MM.1S (cell line): ENCODE results near the gene C6orf141.

Experiments used
- DNase-seq: peaks from one replicate; pipeline ENCODE4 v3.0.0-alpha.2; 2015
- H2AFZ ChIP-seq: fragments of 300-600 bp; sonication (generic); 2 replicates; pipeline ENCODE4 v1.6.0; 2016; ENCODE audit warnings: antibody characterized with exemption, low read length
- H3F3A ChIP-seq: fragments of 300-600 bp; sonication (generic); 2 replicates; pipeline ENCODE4 v1.6.1; 2016; ENCODE audit warnings: mild to moderate bottlenecking, antibody characterized with exemption, low read length, moderate library complexity, mixed read lengths; ENCODE audit not compliant: insufficient read depth
- H3K27ac ChIP-seq: fragments of 300-600 bp; sonication (generic); 2 replicates; pipeline ENCODE4 v1.5.1; 2016; ENCODE audit warnings: mild to moderate bottlenecking, low read length
- H3K27me3 ChIP-seq: fragments of 300-600 bp; sonication (generic); replicated peaks from 2 replicates; pipeline ENCODE4 v1.6.0; 2016; ENCODE audit warnings: low read length; ENCODE audit not compliant: insufficient read depth
- H3K36me3 ChIP-seq: fragments of 300-600 bp; sonication (generic); replicated peaks from 2 replicates; pipeline ENCODE4 v1.6.1; 2016; ENCODE audit warnings: mild to moderate bottlenecking, low read length, mixed read lengths; ENCODE audit not compliant: insufficient read depth
- H3K4me1 ChIP-seq: fragments of 300-600 bp; sonication (generic); 2 replicates; pipeline ENCODE4 v1.6.1; 2016; ENCODE audit warnings: low read length, mixed read lengths
- H3K4me2 ChIP-seq: fragments of 300-600 bp; sonication (generic); 2 replicates; pipeline ENCODE4 v1.6.0; 2016; ENCODE audit warnings: low read depth, low read length
- H3K4me3 ChIP-seq: fragments of 300-600 bp; sonication (generic); 2 replicates; pipeline ENCODE4 v1.5.1; 2016; ENCODE audit warnings: low read length, mixed read lengths
- H3K79me2 ChIP-seq: fragments of 300-600 bp; sonication (generic); 2 replicates; pipeline ENCODE4 v1.6.1; 2016; ENCODE audit warnings: mixed run types, low read length, mixed read lengths
- H3K9ac ChIP-seq: fragments of 300-600 bp; sonication (generic); 2 replicates; pipeline ENCODE4 v1.6.1; 2016; ENCODE audit warnings: low read length, mixed read lengths
- H3K9me2 ChIP-seq: fragments of 300-600 bp; sonication (generic); replicated peaks from 2 replicates; pipeline ENCODE4 v1.6.1; 2016; ENCODE audit warnings: mild to moderate bottlenecking, low read length, mixed read lengths; ENCODE audit not compliant: insufficient read depth
- H3K9me3 ChIP-seq: fragments of 300-600 bp; sonication (generic); replicated peaks from 2 replicates; pipeline ENCODE4 v1.6.1; 2016; ENCODE audit warnings: mild to moderate bottlenecking, low read length, mixed read lengths; ENCODE audit not compliant: insufficient read depth
- H4K20me1 ChIP-seq: fragments of 300-600 bp; sonication (generic); 2 replicates; pipeline ENCODE4 v1.6.1; 2016; ENCODE audit warnings: mild to moderate bottlenecking, low read length, moderate library complexity, mixed read lengths; ENCODE audit not compliant: insufficient read depth
- CTCF ChIP-seq: fragments of 300-600 bp; sonication (generic); IDR thresholded peaks from 2 replicates; pipeline ENCODE4 v1.5.1; 2016; ENCODE audit warnings: antibody characterized with exemption, low read length, mixed read lengths
- EZH2 ChIP-seq: fragments of 300-600 bp; sonication (generic); optimal IDR thresholded peaks from 2 replicates; pipeline ENCODE3; 2017; ENCODE audit warnings: low read depth, mild to moderate bottlenecking, antibody characterized with exemption, low read length, mixed read lengths
- EZH2phosphoT487 ChIP-seq: fragments of 300-600 bp; sonication (generic); IDR thresholded peaks from 2 replicates; pipeline ENCODE4 v1.6.1; 2018; ENCODE audit warnings: antibody characterized with exemption, low read length

C6orf141 gene

DNA sequence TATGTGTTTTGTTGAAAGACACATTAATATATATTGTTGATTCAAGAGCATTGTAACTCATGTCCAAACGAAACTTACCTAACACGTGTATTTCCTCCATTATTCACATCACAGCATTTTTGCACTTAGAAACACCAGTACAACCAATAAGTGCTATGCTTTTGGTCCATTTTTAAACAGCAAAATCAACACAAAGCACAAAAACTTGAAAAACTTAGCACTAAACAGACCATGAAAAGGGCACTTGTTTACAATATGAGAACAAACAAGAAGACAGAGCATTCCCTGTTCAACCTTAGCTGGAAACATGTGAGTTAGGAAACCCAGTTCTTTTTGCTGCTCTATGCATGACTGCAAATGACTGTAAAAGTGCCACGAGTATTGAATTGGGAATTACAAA, 41.1 kb upstream of the C6orf141 start:
- Histone ChIP-seq H3K4me1 (no peaks in the 10 kb centered on the region), H2AFZ (no peak overlapping the region), H3K4me2 (no peak overlapping the region), H3F3A (no peaks in the 10 kb centered on the region), H4K20me1 (no peaks in the 10 kb centered on the region), H3K27ac (no peak overlapping the region), H3K36me3 (no peaks in the 10 kb centered on the region), H3K9ac (no peak overlapping the region), H3K9me3 (no peaks in the 10 kb centered on the region), H3K27me3 (no peaks in the 10 kb centered on the region), H3K79me2 (no peaks in the 10 kb centered on the region), H3K9me2 (no peaks in the 10 kb centered on the region), H3K4me3 (no peak overlapping the region)
- no peak for DNase-seq
- TF ChIP-seq EZH2 (no peak), CTCF (no peak)

- Histone ChIP-seq H2AFZ (no peak overlapping the region), H3K9me3 (no peaks in the 10 kb centered on the region), H3K9ac (no peak overlapping the region), H3K27me3 (no peaks in the 10 kb centered on the region), H3K79me2 (no peaks in the 10 kb centered on the region), H3K27ac (no peak overlapping the region), H3K4me1 (no peaks in the 10 kb centered on the region), H3K4me3 (no peak overlapping the region), H3K36me3 (no peaks in the 10 kb centered on the region), H3K4me2 (no peak overlapping the region), H3F3A (no peaks in the 10 kb centered on the region), H4K20me1 (no peaks in the 10 kb centered on the region), H3K9me2 (no peaks in the 10 kb centered on the region)
- TF ChIP-seq EZH2 (no peak), EZH2phosphoT487 (no peak), CTCF (no peak)
- DNase-seq, result no peak
These were observed 37.1 kb upstream of the C6orf141 start for GRCh38 chr6:49513153-49513989.

DNA sequence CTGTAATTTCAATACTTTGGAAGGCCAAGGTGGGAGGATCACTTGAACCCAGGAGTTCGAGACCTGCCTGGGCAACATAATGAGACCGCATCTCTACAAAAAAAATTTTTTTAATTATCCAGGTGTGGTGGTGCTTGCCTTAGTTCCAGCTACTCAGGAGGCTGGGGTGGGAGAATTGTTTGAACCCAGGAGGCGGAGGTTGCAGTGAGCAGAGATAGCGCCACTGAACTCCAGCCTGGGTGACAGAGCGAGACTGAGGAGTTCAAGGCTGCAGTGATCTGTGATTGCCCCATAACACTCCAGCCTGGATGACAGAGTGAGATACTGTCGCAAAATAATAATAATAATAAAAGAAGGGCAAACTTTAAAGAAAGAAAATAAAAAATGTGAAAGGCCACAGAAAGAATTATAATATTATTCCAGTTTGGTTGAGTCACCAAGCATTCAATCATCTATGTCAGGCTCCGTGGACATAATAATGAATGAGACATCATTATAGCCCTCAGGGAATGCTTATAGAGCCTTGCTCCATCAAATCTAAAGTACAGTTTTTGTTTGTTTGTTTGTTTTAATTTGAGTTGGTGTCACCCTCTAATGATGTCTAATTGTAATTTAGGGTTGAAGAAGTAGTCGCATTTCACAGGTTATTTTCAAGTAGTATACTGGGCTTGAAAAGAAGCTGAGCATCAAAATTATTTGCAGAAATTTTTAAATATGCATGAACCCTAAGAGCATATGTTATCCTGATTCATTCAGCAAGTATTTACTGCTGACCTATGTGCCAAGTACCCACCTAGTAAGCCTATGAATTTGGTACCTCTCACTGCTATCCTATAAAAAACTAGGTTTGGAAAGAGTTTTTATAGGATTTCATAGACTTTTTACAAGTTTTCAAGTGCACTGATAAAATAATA, 35.6 kb upstream of the C6orf141 start:
- Histone ChIP-seq H3K4me2 (no peak overlapping the region), H4K20me1 (no peaks in the 10 kb centered on the region), H3K79me2 (no peaks in the 10 kb centered on the region), H3K4me3 (no peak overlapping the region), H3K9me2 (no peaks in the 10 kb centered on the region), H3K4me1 (no peaks in the 10 kb centered on the region), H3K9me3 (no peaks in the 10 kb centered on the region), H2AFZ (no peak overlapping the region), H3K27me3 (no peaks in the 10 kb centered on the region), H3K27ac (no peak overlapping the region), H3K9ac (no peak overlapping the region), H3F3A (no peaks in the 10 kb centered on the region), H3K36me3 (no peaks in the 10 kb centered on the region)
- DNase-seq, result no peak
- TF ChIP-seq EZH2phosphoT487 (no peak), EZH2 (no peak), CTCF (no peak)
